ENCODE data around the gene RIC8A. TPM values are rescaled to one million over a fixed set of nuclear protein-coding genes. Genes with fewer than 3 reads are reported as not detected.

RIC8A gene
- total and polyA plus RNA-seq, 2 donors from 2014 or later, result 52.3 to 92.1 TPM

DNA sequence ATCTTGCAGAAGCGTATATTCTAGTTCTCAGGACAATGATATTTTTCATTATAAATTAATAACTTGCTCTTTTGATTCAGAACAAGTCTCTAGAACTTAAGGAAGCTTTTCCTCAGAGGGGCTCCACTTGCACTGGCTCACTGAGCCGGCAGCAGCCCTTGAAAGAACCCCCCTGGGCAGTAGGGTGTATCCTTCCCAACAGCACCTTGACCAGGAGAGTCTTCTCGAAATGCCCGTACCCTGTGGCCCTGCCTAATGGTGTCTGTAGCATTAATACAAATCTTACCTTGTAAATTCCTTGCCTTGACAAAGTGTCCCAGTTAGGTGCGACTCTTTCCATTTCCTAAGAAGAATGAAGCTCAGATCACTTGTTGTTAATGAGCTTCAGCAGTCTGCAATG, 42.8 kb downstream of the RIC8A start:
- no peak for DNase-seq
- no peaks in the 10 kb centered on the region for H3K9me3 ChIP-seq (ENCODE audit: control insufficient read depth in 2 of 3, insufficient read depth in 1 of 3, low read length in 3 of 3)
- no peaks in the 10 kb centered on the region for H3K4me1 ChIP-seq (ENCODE audit: control insufficient read depth in 2 of 3, insufficient read depth in 2 of 3, low read depth in 1 of 3, low read length in 3 of 3)
- H3K36me3 ChIP-seq (ENCODE audit: control insufficient read depth in 2 of 3, insufficient read depth in 3 of 3, low read length in 3 of 3), result peaks cover 15 to 40% (median 36%) of the 10 kb centered on the region in 3 donors
- FAIRE-seq, result no peak
- H3K27me3 ChIP-seq (ENCODE audit: control insufficient read depth, insufficient read depth, low read length), result no peaks in the 10 kb centered on the region
- intact Hi-C loops (cut with DNase I), result no loop called here
- no peak overlapping the region for H3K9ac ChIP-seq (ENCODE audit: low read length in 3 of 3)
- H3K27ac ChIP-seq (ENCODE audit: low read depth in 2 of 2, low read length in 2 of 2), result no peak overlapping the region
- no peak overlapping the region for H3K4me3 ChIP-seq (ENCODE audit: low read length in 3 of 3)
- no peak for TF ChIP-seq CTCF (IDR thresholded peaks at IDR 0.05; ENCODE audit: borderline replicate concordance, extremely low read depth, insufficient read depth)

DNA sequence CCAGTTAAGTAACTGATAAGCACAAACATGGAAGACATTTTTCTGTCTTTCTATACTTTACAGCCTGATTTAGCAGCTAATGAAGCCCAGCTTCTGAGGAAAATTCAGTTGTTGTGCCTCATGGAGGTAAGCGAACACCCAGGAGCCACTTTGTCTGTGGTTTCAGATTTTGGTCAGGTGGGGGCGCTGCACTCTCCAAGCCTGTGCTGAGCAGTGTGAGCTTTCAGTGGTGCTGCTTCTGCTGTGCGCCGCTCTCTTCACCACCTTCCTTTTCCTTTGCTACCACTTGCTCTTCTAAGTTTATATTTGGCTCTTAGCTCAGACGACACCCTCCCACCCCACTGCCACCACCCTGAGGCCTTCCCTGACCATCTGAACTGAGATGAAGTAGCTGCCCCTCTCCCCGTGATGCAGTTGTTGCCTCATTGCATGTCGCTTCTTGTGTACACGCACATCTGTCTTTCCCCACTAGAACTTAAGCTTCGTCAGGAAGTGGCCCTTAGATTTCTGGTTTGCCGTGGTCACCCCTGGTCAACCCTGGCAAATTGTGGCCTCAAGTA, 43.3 kb downstream of the RIC8A start:
- peaks cover 10 to 38% (median 35%) of the 10 kb centered on the region in 3 donors for H3K36me3 ChIP-seq (ENCODE audit: control insufficient read depth in 2 of 3, insufficient read depth in 3 of 3, low read length in 3 of 3)
- no peak for FAIRE-seq
- H3K27me3 ChIP-seq (ENCODE audit: control insufficient read depth, insufficient read depth, low read length), result no peaks in the 10 kb centered on the region
- no peak overlapping the region for H3K4me3 ChIP-seq (ENCODE audit: low read length in 3 of 3)
- no peaks in the 10 kb centered on the region for H3K4me1 ChIP-seq (ENCODE audit: control insufficient read depth in 2 of 3, insufficient read depth in 2 of 3, low read depth in 1 of 3, low read length in 3 of 3)
- H3K9me3 ChIP-seq (ENCODE audit: control insufficient read depth in 2 of 3, insufficient read depth in 1 of 3, low read length in 3 of 3), result no peaks in the 10 kb centered on the region
- peak in 4 of 5 donors; percentile 53 to 64 (median 61) for DNase-seq
- no peak overlapping the region for H3K27ac ChIP-seq (ENCODE audit: low read depth in 2 of 2, low read length in 2 of 2)
- H3K9ac ChIP-seq (ENCODE audit: low read length in 3 of 3), result no peak overlapping the region
- intact Hi-C loops (cut with DNase I), result no loop called here
- TF ChIP-seq CTCF (IDR thresholded peaks at IDR 0.05; ENCODE audit: borderline replicate concordance, extremely low read depth, insufficient read depth), result peak; percentile 50

GRCh38 chr11:251550-251949, 44.0 kb downstream of the RIC8A start:
- H3K27me3 ChIP-seq (ENCODE audit: control insufficient read depth, insufficient read depth, low read length), result no peaks in the 10 kb centered on the region
- TF ChIP-seq CTCF (IDR thresholded peaks at IDR 0.05; ENCODE audit: borderline replicate concordance, extremely low read depth, insufficient read depth), result no peak
- intact Hi-C loops (cut with DNase I), result no loop called here
- H3K9ac ChIP-seq (ENCODE audit: low read length in 3 of 3), result no peak overlapping the region
- no peak overlapping the region for H3K27ac ChIP-seq (ENCODE audit: low read depth in 2 of 2, low read length in 2 of 2)
- H3K4me3 ChIP-seq (ENCODE audit: low read length in 3 of 3), result no peak overlapping the region
- FAIRE-seq, result no peak
- no peaks in the 10 kb centered on the region for H3K9me3 ChIP-seq (ENCODE audit: control insufficient read depth in 2 of 3, insufficient read depth in 1 of 3, low read length in 3 of 3)
- H3K36me3 ChIP-seq (ENCODE audit: control insufficient read depth in 2 of 3, insufficient read depth in 3 of 3, low read length in 3 of 3), result peaks cover 8 to 35% (median 33%) of the 10 kb centered on the region in 3 donors
- DNase-seq, result no peak
- no peaks in the 10 kb centered on the region for H3K4me1 ChIP-seq (ENCODE audit: control insufficient read depth in 2 of 3, insufficient read depth in 2 of 3, low read depth in 1 of 3, low read length in 3 of 3)

- FAIRE-seq, result no peak
- intact Hi-C loops (cut with DNase I), result no loop called here
Measured at GRCh38 chr11:252666-253065, 45.2 kb downstream of the RIC8A start.

More at GRCh38 chr11:252666-253065, 45.2 kb downstream of the RIC8A start:
- no peaks in the 10 kb centered on the region for H3K9me3 ChIP-seq (ENCODE audit: control insufficient read depth in 2 of 3, insufficient read depth in 1 of 3, low read length in 3 of 3)
- H3K4me1 ChIP-seq (ENCODE audit: control insufficient read depth in 2 of 3, insufficient read depth in 2 of 3, low read depth in 1 of 3, low read length in 3 of 3), result no peaks in the 10 kb centered on the region
- H3K27ac ChIP-seq (ENCODE audit: low read depth in 2 of 2, low read length in 2 of 2), result no peak overlapping the region
- TF ChIP-seq CTCF (IDR thresholded peaks at IDR 0.05; ENCODE audit: borderline replicate concordance, extremely low read depth, insufficient read depth), result no peak
- DNase-seq, result no peak
- H3K36me3 ChIP-seq (ENCODE audit: control insufficient read depth in 2 of 3, insufficient read depth in 3 of 3, low read length in 3 of 3), result peaks cover 6 to 27% (median 26%) of the 10 kb centered on the region in 3 donors
- H3K9ac ChIP-seq (ENCODE audit: low read length in 3 of 3), result no peak overlapping the region
- H3K4me3 ChIP-seq (ENCODE audit: low read length in 3 of 3), result no peak overlapping the region
- H3K27me3 ChIP-seq (ENCODE audit: control insufficient read depth, insufficient read depth, low read length), result no peaks in the 10 kb centered on the region

All from kidney (tissue), 14 donors.